ENCODE results near the gene ZNF580.

The ZNF580 gene

GRCh38 chr19:55656988-55657747 lies 16.4 kb downstream of the ZNF580 start:
- H3K27ac ChIP-seq (ENCODE audit: low read depth, low read length), result no peak overlapping the region
- peaks cover 38% of the 10 kb centered on the region for H3K36me3 ChIP-seq (ENCODE audit: insufficient read depth, low read length)
- peak overlapping the region; percentile 78 for H3K4me3 ChIP-seq (ENCODE audit: low read length)
- no peaks in the 10 kb centered on the region for H3K9me3 ChIP-seq (ENCODE audit: insufficient read depth, low read depth, low read length)
- H3K27me3 ChIP-seq (ENCODE audit: insufficient read depth, low read length), result no peaks in the 10 kb centered on the region
- peaks cover 23% of the 10 kb centered on the region; the same call in 1 of the 2 replicates for H3K4me1 ChIP-seq (ENCODE audit: insufficient read depth, low read length)
- 71% methylated on average over 18 of the region's 18 CpGs for WGBS
- peak overlapping the region; percentile 100 for H3K9ac ChIP-seq (ENCODE audit: low read depth, low read length)

GRCh38 chr19:55658846-55659459 lies 18.2 kb downstream of the ZNF580 start:
- Histone ChIP-seq H3K4me3 (ENCODE audit: low read length) (no peak overlapping the region), H3K9ac (ENCODE audit: low read depth, low read length) (no peak overlapping the region; the same call in 1 of the 2 replicates)
- 96% methylated on average over 37 of the region's 37 CpGs for WGBS

GRCh38 chr19:55659822-55660221 lies 19.0 kb downstream of the ZNF580 start:
- H3K9ac ChIP-seq (ENCODE audit: low read depth, low read length), result no peak overlapping the region
- peaks cover 63% of the 10 kb centered on the region for H3K36me3 ChIP-seq (ENCODE audit: insufficient read depth, low read length)
- no peak overlapping the region for H3K27ac ChIP-seq (ENCODE audit: low read depth, low read length)
- H3K4me1 ChIP-seq (ENCODE audit: insufficient read depth, low read length), result peaks cover 23% of the 10 kb centered on the region; the same call in 1 of the 2 replicates
- 94% methylated on average over 7 of the region's 9 CpGs for WGBS
- H3K4me3 ChIP-seq (ENCODE audit: low read length), result no peak overlapping the region
- H3K27me3 ChIP-seq (ENCODE audit: insufficient read depth, low read length), result no peaks in the 10 kb centered on the region
- no peaks in the 10 kb centered on the region for H3K9me3 ChIP-seq (ENCODE audit: insufficient read depth, low read depth, low read length)

More at GRCh38 chr19:55658846-55659459, 18.2 kb downstream of the ZNF580 start:
- no peak overlapping the region for H3K27ac ChIP-seq (ENCODE audit: low read depth, low read length)
- no peaks in the 10 kb centered on the region for H3K27me3 ChIP-seq (ENCODE audit: insufficient read depth, low read length)
- H3K4me1 ChIP-seq (ENCODE audit: insufficient read depth, low read length), result peaks cover 23% of the 10 kb centered on the region; the same call in 1 of the 2 replicates
- no peaks in the 10 kb centered on the region for H3K9me3 ChIP-seq (ENCODE audit: insufficient read depth, low read depth, low read length)
- peaks cover 55% of the 10 kb centered on the region for H3K36me3 ChIP-seq (ENCODE audit: insufficient read depth, low read length)

GRCh38 chr19:55660404-55660803 lies 19.6 kb downstream of the ZNF580 start:
- WGBS, result 98% methylated on average over 12 of the region's 12 CpGs

GRCh38 chr19:55660991-55661390 lies 20.2 kb downstream of the ZNF580 start:
- Histone ChIP-seq H3K27me3 (ENCODE audit: insufficient read depth, low read length) (no peaks in the 10 kb centered on the region), H3K9ac (ENCODE audit: low read depth, low read length) (no peak overlapping the region), H3K4me1 (ENCODE audit: insufficient read depth, low read length) (peaks cover 23% of the 10 kb centered on the region; the same call in 1 of the 2 replicates), H3K4me3 (ENCODE audit: low read length) (no peak overlapping the region), H3K36me3 (ENCODE audit: insufficient read depth, low read length) (peaks cover 74% of the 10 kb centered on the region), H3K9me3 (ENCODE audit: insufficient read depth, low read depth, low read length) (no peaks in the 10 kb centered on the region), H3K27ac (ENCODE audit: low read depth, low read length) (no peak overlapping the region)
- 95% methylated on average over 16 of the region's 16 CpGs for WGBS

More at GRCh38 chr19:55660404-55660803, 19.6 kb downstream of the ZNF580 start:
- no peak overlapping the region for H3K27ac ChIP-seq (ENCODE audit: low read depth, low read length)
- H3K4me3 ChIP-seq (ENCODE audit: low read length), result no peak overlapping the region
- H3K36me3 ChIP-seq (ENCODE audit: insufficient read depth, low read length), result peaks cover 68% of the 10 kb centered on the region
- H3K27me3 ChIP-seq (ENCODE audit: insufficient read depth, low read length), result no peaks in the 10 kb centered on the region
- no peaks in the 10 kb centered on the region for H3K9me3 ChIP-seq (ENCODE audit: insufficient read depth, low read depth, low read length)
- H3K4me1 ChIP-seq (ENCODE audit: insufficient read depth, low read length), result peaks cover 23% of the 10 kb centered on the region; the same call in 1 of the 2 replicates
- H3K9ac ChIP-seq (ENCODE audit: low read depth, low read length), result no peak overlapping the region

GRCh38 chr19:55661826-55662225 lies 21.0 kb downstream of the ZNF580 start:
- Histone ChIP-seq H3K4me3 (ENCODE audit: low read length) (no peak overlapping the region), H3K4me1 (ENCODE audit: insufficient read depth, low read length) (peaks cover 16% of the 10 kb centered on the region; the same call in 1 of the 2 replicates), H3K36me3 (ENCODE audit: insufficient read depth, low read length) (peaks cover 82% of the 10 kb centered on the region), H3K27me3 (ENCODE audit: insufficient read depth, low read length) (no peaks in the 10 kb centered on the region), H3K9me3 (ENCODE audit: insufficient read depth, low read depth, low read length) (no peaks in the 10 kb centered on the region), H3K9ac (ENCODE audit: low read depth, low read length) (no peak overlapping the region), H3K27ac (ENCODE audit: low read depth, low read length) (no peak overlapping the region)
- 90% methylated on average over 7 of the region's 7 CpGs for WGBS

GRCh38 chr19:55663846-55664536 lies 23.2 kb downstream of the ZNF580 start:
- Histone ChIP-seq H3K4me1 (ENCODE audit: insufficient read depth, low read length) (no peaks in the 10 kb centered on the region), H3K27me3 (ENCODE audit: insufficient read depth, low read length) (no peaks in the 10 kb centered on the region), H3K9ac (ENCODE audit: low read depth, low read length) (no peak overlapping the region), H3K27ac (ENCODE audit: low read depth, low read length) (no peak overlapping the region), H3K36me3 (ENCODE audit: insufficient read depth, low read length) (peaks cover 94% of the 10 kb centered on the region), H3K4me3 (ENCODE audit: low read length) (no peak overlapping the region), H3K9me3 (ENCODE audit: insufficient read depth, low read depth, low read length) (no peaks in the 10 kb centered on the region)
- WGBS, result 91% methylated on average over 20 of the region's 20 CpGs

- WGBS, result 96% methylated on average over 12 of the region's 12 CpGs
- Histone ChIP-seq H3K4me3 (ENCODE audit: low read length) (no peak overlapping the region), H3K36me3 (ENCODE audit: insufficient read depth, low read length) (peaks cover 93% of the 10 kb centered on the region), H3K9me3 (ENCODE audit: insufficient read depth, low read depth, low read length) (no peaks in the 10 kb centered on the region), H3K27me3 (ENCODE audit: insufficient read depth, low read length) (no peaks in the 10 kb centered on the region), H3K27ac (ENCODE audit: low read depth, low read length) (no peak overlapping the region), H3K4me1 (ENCODE audit: insufficient read depth, low read length) (0 out of 2 replicates have a peak, but pooled peaks cover 3% of the 10 kb centered on the region), H3K9ac (ENCODE audit: low read depth, low read length) (no peak overlapping the region)
Measured at GRCh38 chr19:55666343-55667005, 25.7 kb downstream of the ZNF580 start.

- Histone ChIP-seq H3K4me3 (ENCODE audit: low read length) (no peak overlapping the region), H3K27me3 (ENCODE audit: insufficient read depth, low read length) (no peaks in the 10 kb centered on the region), H3K27ac (ENCODE audit: low read depth, low read length) (no peak overlapping the region), H3K9ac (ENCODE audit: low read depth, low read length) (no peak overlapping the region), H3K36me3 (ENCODE audit: insufficient read depth, low read length) (peaks cover 88% of the 10 kb centered on the region), H3K9me3 (ENCODE audit: insufficient read depth, low read depth, low read length) (no peaks in the 10 kb centered on the region), H3K4me1 (ENCODE audit: insufficient read depth, low read length) (0 out of 2 replicates have a peak, but pooled peaks cover 3% of the 10 kb centered on the region)
- WGBS, result 96% methylated on average over 3 of the region's 4 CpGs
Measured at GRCh38 chr19:55667006-55667381, 26.2 kb downstream of the ZNF580 start.

- Histone ChIP-seq H3K4me3 (ENCODE audit: low read length) (no peak overlapping the region), H3K36me3 (ENCODE audit: insufficient read depth, low read length) (peaks cover 89% of the 10 kb centered on the region), H3K27me3 (ENCODE audit: insufficient read depth, low read length) (no peaks in the 10 kb centered on the region), H3K9ac (ENCODE audit: low read depth, low read length) (no peak overlapping the region), H3K9me3 (ENCODE audit: insufficient read depth, low read depth, low read length) (no peaks in the 10 kb centered on the region), H3K27ac (ENCODE audit: low read depth, low read length) (no peak overlapping the region), H3K4me1 (ENCODE audit: insufficient read depth, low read length) (0 out of 2 replicates have a peak, but pooled peaks cover 3% of the 10 kb centered on the region)
- WGBS, result 95% methylated on average over 12 of the region's 12 CpGs
Measured at GRCh38 chr19:55667511-55667910, 26.7 kb downstream of the ZNF580 start.
